ENCODE measurements around the gene ANKRD49.

Gene ANKRD49

GRCh38 chr11:94526645-94527438, 33.1 kb downstream of the ANKRD49 start:
- H3K9me3 ChIP-seq (ENCODE audit: insufficient read depth, low read depth, low read length), result no peaks in the 10 kb centered on the region
- no peak overlapping the region for H3K9ac ChIP-seq (ENCODE audit: low read depth, low read length)
- no peaks in the 10 kb centered on the region for H3K36me3 ChIP-seq (ENCODE audit: insufficient read depth, low read length)
- H3K4me1 ChIP-seq (ENCODE audit: insufficient read depth, low read length), result no peaks in the 10 kb centered on the region
- 87% methylated on average over 3 of the region's 4 CpGs for WGBS
- peaks cover 12% of the 10 kb centered on the region for H3K27me3 ChIP-seq (ENCODE audit: insufficient read depth, low read length)
- no peak overlapping the region for H3K4me3 ChIP-seq (ENCODE audit: low read length)
- no peak overlapping the region for H3K27ac ChIP-seq (ENCODE audit: low read depth, low read length)

DNA sequence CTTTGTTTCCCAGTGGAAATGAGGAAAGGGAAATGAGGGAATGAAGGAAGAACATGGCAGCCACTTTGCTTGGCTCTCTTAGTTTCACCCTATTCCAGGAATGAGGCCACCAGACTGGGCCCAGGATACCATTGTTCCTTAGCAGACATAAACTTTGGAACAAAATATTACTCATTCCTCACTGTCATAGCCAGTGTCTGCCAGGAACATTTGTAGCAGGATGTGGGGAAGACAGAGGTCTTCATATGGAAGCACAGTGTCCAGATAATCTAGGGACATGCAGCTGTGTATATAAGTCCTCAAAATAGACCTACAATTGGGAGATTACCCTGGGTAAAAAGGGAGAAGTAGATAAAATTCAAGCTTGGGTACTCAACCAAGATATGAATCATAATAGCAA, 34.8 kb downstream of the ANKRD49 start:
- H3K4me3 ChIP-seq (ENCODE audit: low read length), result no peak overlapping the region
- H3K9ac ChIP-seq (ENCODE audit: low read depth, low read length), result no peak overlapping the region
- no peaks in the 10 kb centered on the region for H3K9me3 ChIP-seq (ENCODE audit: insufficient read depth, low read depth, low read length)
- H3K27me3 ChIP-seq (ENCODE audit: insufficient read depth, low read length), result peaks cover 12% of the 10 kb centered on the region
- no peaks in the 10 kb centered on the region for H3K36me3 ChIP-seq (ENCODE audit: insufficient read depth, low read length)
- no peaks in the 10 kb centered on the region for H3K4me1 ChIP-seq (ENCODE audit: insufficient read depth, low read length)
- no peak overlapping the region for H3K27ac ChIP-seq (ENCODE audit: low read depth, low read length)

- Histone ChIP-seq H3K27me3 (ENCODE audit: insufficient read depth, low read length) (peaks cover 7% of the 10 kb centered on the region), H3K27ac (ENCODE audit: low read depth, low read length) (no peak overlapping the region), H3K4me3 (ENCODE audit: low read length) (no peak overlapping the region), H3K4me1 (ENCODE audit: insufficient read depth, low read length) (no peaks in the 10 kb centered on the region), H3K9me3 (ENCODE audit: insufficient read depth, low read depth, low read length) (no peaks in the 10 kb centered on the region), H3K9ac (ENCODE audit: low read depth, low read length) (no peak overlapping the region), H3K36me3 (ENCODE audit: insufficient read depth, low read length) (no peaks in the 10 kb centered on the region)
- 97% methylated on average over 2 of the region's 3 CpGs for WGBS
Measured at GRCh38 chr11:94532211-94532610, 38.4 kb downstream of the ANKRD49 start.

- Histone ChIP-seq H3K27ac (ENCODE audit: low read depth, low read length) (no peak overlapping the region), H3K36me3 (ENCODE audit: insufficient read depth, low read length) (no peaks in the 10 kb centered on the region), H3K9me3 (ENCODE audit: insufficient read depth, low read depth, low read length) (no peaks in the 10 kb centered on the region), H3K27me3 (ENCODE audit: insufficient read depth, low read length) (peaks cover 8% of the 10 kb centered on the region), H3K4me3 (ENCODE audit: low read length) (no peak overlapping the region), H3K4me1 (ENCODE audit: insufficient read depth, low read length) (no peaks in the 10 kb centered on the region), H3K9ac (ENCODE audit: low read depth, low read length) (no peak overlapping the region)
- WGBS, result no CpG with 5 or more reads among the region's 1 CpG
Measured at GRCh38 chr11:94533206-94533605, 39.4 kb downstream of the ANKRD49 start.

GRCh38 chr11:94533696-94534630, 40.2 kb downstream of the ANKRD49 start:
- 82% methylated on average over 4 of the region's 6 CpGs for WGBS
- Histone ChIP-seq H3K9me3 (ENCODE audit: insufficient read depth, low read depth, low read length) (no peaks in the 10 kb centered on the region), H3K9ac (ENCODE audit: low read depth, low read length) (no peak overlapping the region), H3K27me3 (ENCODE audit: insufficient read depth, low read length) (peaks cover 3% of the 10 kb centered on the region; the same call in 1 of the 2 replicates), H3K36me3 (ENCODE audit: insufficient read depth, low read length) (no peaks in the 10 kb centered on the region), H3K4me3 (ENCODE audit: low read length) (no peak overlapping the region), H3K27ac (ENCODE audit: low read depth, low read length) (no peak overlapping the region), H3K4me1 (ENCODE audit: insufficient read depth, low read length) (no peaks in the 10 kb centered on the region)

DNA sequence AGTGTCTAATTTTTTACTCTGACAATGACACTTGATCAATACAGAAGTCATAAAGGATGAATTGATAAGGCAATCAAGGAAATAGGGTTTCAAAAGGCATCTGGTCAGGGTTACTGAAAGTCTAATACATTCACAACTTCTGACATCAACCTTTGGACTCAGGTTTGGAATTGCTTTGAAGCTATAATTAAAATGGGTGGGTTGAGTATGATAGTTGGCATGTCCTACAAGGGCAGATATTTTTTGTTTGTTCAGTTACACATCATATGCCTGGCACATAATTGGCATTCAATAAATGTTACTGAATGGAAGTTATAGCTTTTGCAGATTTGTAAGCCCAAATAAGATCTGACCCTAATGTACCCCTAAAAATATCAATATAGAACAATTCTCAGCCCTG, 42.6 kb downstream of the ANKRD49 start:
- Histone ChIP-seq H3K27ac (ENCODE audit: low read depth, low read length) (no peak overlapping the region), H3K4me3 (ENCODE audit: low read length) (no peak overlapping the region), H3K9me3 (ENCODE audit: insufficient read depth, low read depth, low read length) (no peaks in the 10 kb centered on the region), H3K27me3 (ENCODE audit: insufficient read depth, low read length) (peaks cover 7% of the 10 kb centered on the region; the same call in 1 of the 2 replicates), H3K9ac (ENCODE audit: low read depth, low read length) (no peak overlapping the region), H3K36me3 (ENCODE audit: insufficient read depth, low read length) (no peaks in the 10 kb centered on the region), H3K4me1 (ENCODE audit: insufficient read depth, low read length) (no peaks in the 10 kb centered on the region)

DNA sequence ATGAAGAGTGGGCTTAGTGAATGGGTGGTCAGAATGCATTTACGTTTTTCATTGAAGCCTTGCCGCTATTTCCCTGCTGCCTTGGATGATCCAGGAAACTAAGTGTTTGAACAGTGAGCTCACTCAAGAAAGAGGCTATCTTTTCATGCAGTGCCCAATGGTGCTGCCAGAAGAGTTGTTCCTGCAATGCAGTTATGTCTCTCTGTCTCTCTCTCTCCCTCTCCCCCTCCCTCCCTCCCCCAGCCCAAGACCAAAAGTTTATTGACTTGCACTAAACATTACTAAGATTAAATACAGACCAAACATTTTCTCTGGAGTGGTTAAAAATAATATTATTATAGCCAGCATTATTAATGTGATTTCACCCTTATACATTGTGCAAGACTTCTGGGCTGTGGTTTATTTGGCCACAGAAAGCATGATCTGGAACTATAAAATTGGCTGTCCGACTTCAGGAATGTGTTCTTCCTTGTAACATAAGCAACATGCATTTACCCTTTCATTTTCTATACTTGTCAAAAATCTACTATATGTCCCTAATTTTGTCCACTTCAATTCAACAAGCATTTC, 43.3 kb downstream of the ANKRD49 start:
- WGBS, result 87% methylated on average over 3 of the region's 3 CpGs
- Histone ChIP-seq H3K4me3 (ENCODE audit: low read length) (no peak overlapping the region), H3K27ac (ENCODE audit: low read depth, low read length) (no peak overlapping the region)

GRCh38 chr11:94539420-94539819, 45.6 kb downstream of the ANKRD49 start:
- Histone ChIP-seq H3K36me3 (ENCODE audit: insufficient read depth, low read length) (no peaks in the 10 kb centered on the region), H3K9ac (ENCODE audit: low read depth, low read length) (no peak overlapping the region), H3K4me3 (ENCODE audit: low read length) (no peak overlapping the region), H3K4me1 (ENCODE audit: insufficient read depth, low read length) (0 out of 2 replicates have a peak, but pooled peaks cover 4% of the 10 kb centered on the region), H3K27me3 (ENCODE audit: insufficient read depth, low read length) (peaks cover 19% of the 10 kb centered on the region), H3K27ac (ENCODE audit: low read depth, low read length) (no peak overlapping the region), H3K9me3 (ENCODE audit: insufficient read depth, low read depth, low read length) (no peaks in the 10 kb centered on the region)
- 25% methylated on average over 1 of the region's 1 CpG for WGBS

More for the DNA sequence above, 43.3 kb downstream of the ANKRD49 start:
- H3K4me1 ChIP-seq (ENCODE audit: insufficient read depth, low read length), result no peaks in the 10 kb centered on the region
- peaks cover 7% of the 10 kb centered on the region; the same call in 1 of the 2 replicates for H3K27me3 ChIP-seq (ENCODE audit: insufficient read depth, low read length)
- no peaks in the 10 kb centered on the region for H3K36me3 ChIP-seq (ENCODE audit: insufficient read depth, low read length)
- no peaks in the 10 kb centered on the region for H3K9me3 ChIP-seq (ENCODE audit: insufficient read depth, low read depth, low read length)
- no peak overlapping the region for H3K9ac ChIP-seq (ENCODE audit: low read depth, low read length)

GRCh38 chr11:94543695-94544645, 50.2 kb downstream of the ANKRD49 start, which contains the start of gene FUT4:
TSS of gene FUT4 (plus strand) at chr11:94543921. CDS start at chr11:94544134, 213 bp downstream.
- Histone ChIP-seq H3K9ac (ENCODE audit: low read depth, low read length) (peak within 1 kb of the TSS; percentile 83), H3K27me3 (ENCODE audit: insufficient read depth, low read length) (peaks cover 50% of the 10 kb centered on the region), H3K9me3 (ENCODE audit: insufficient read depth, low read depth, low read length) (no peaks in the 10 kb centered on the region), H3K36me3 (ENCODE audit: insufficient read depth, low read length) (no peaks in the 10 kb centered on the region), H3K4me1 (ENCODE audit: insufficient read depth, low read length) (peaks cover 13% of the 10 kb centered on the region), H3K27ac (ENCODE audit: low read depth, low read length) (peak within 1 kb of the TSS; percentile 84), H3K4me3 (ENCODE audit: low read length) (peak within 1 kb of the TSS; percentile 64)
- WGBS, result under 1% methylated on average over 109 of the region's 109 CpGs

DNA sequence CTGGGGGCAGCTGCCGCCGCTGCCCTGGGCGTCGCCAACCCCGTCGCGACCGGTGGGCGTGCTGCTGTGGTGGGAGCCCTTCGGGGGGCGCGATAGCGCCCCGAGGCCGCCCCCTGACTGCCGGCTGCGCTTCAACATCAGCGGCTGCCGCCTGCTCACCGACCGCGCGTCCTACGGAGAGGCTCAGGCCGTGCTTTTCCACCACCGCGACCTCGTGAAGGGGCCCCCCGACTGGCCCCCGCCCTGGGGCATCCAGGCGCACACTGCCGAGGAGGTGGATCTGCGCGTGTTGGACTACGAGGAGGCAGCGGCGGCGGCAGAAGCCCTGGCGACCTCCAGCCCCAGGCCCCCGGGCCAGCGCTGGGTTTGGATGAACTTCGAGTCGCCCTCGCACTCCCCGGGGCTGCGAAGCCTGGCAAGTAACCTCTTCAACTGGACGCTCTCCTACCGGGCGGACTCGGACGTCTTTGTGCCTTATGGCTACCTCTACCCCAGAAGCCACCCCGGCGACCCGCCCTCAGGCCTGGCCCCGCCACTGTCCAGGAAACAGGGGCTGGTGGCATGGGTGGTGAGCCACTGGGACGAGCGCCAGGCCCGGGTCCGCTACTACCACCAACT, 51.0 kb downstream of the ANKRD49 start:
- Histone ChIP-seq H3K9me3 (ENCODE audit: insufficient read depth, low read depth, low read length) (no peaks in the 10 kb centered on the region), H3K27me3 (ENCODE audit: insufficient read depth, low read length) (peaks cover 50% of the 10 kb centered on the region), H3K9ac (ENCODE audit: low read depth, low read length) (peak overlapping the region; percentile 48), H3K4me1 (ENCODE audit: insufficient read depth, low read length) (peaks cover 13% of the 10 kb centered on the region), H3K36me3 (ENCODE audit: insufficient read depth, low read length) (no peaks in the 10 kb centered on the region), H3K27ac (ENCODE audit: low read depth, low read length) (no peak overlapping the region), H3K4me3 (ENCODE audit: low read length) (peak overlapping the region; percentile 64)
- WGBS, result 8% methylated on average over 59 of the region's 59 CpGs
